ENCODE data around the gene RETREG3.
"Not testable (repeated sequence)": the region's sequence is repeated elsewhere in the genome, so short reads cannot be mapped to it uniquely, and the experiment has no call there.

Gene RETREG3

GRCh38 chr17:42609182-42609813 is at the start of gene RETREG3, which contains the start of gene TUBG1:
RETREG3 (minus strand) TSS chr17:42609374; CDS start chr17:42609324, 50 bp downstream.
TUBG1 (plus strand) TSS chr17:42609683; CDS start chr17:42609738, 55 bp downstream.
- ATAC-seq: peak; percentile 97
- H3K9me3 Mint-ChIP-seq: no peaks in the 10 kb centered on the region
- H3K4me1 Mint-ChIP-seq: peaks cover 53% of the 10 kb centered on the region
- no peaks in the 10 kb centered on the region for H3K27me3 Mint-ChIP-seq
- peak within 1 kb of the TSS; percentile 92 for H3K27ac Mint-ChIP-seq
- peaks cover 26% of the 10 kb centered on the region for H3K36me3 Mint-ChIP-seq
- peak within 1 kb of the TSS; percentile 99 for H3K4me3 Mint-ChIP-seq

GRCh38 chr17:42657824-42658588 is 48.8 kb upstream of the RETREG3 start:
- Mint-ChIP-seq H3K36me3 (no peaks in the 10 kb centered on the region), H3K9me3 (peaks cover 2% of the 10 kb centered on the region), H3K4me3 (peak overlapping the region; percentile 59), H3K27me3 (peaks cover 29% of the 10 kb centered on the region), H3K27ac (peak overlapping the region; percentile 84), H3K4me1 (peaks cover 42% of the 10 kb centered on the region)
- ATAC-seq: no peak

- peak overlapping the region; percentile 28 for H3K27ac Mint-ChIP-seq
- H3K9me3 Mint-ChIP-seq: peaks cover 2% of the 10 kb centered on the region
- ATAC-seq: no peak
- H3K27me3 Mint-ChIP-seq: peaks cover 31% of the 10 kb centered on the region
- H3K36me3 Mint-ChIP-seq: no peaks in the 10 kb centered on the region
- peaks cover 42% of the 10 kb centered on the region for H3K4me1 Mint-ChIP-seq
- H3K4me3 Mint-ChIP-seq: no peak overlapping the region
Measured at GRCh38 chr17:42655528-42655927, 46.4 kb upstream of the RETREG3 start.

GRCh38 chr17:42653179-42654124 is 44.3 kb upstream of the RETREG3 start:
- Mint-ChIP-seq H3K27me3 (peaks cover 41% of the 10 kb centered on the region), H3K9me3 (peaks cover 2% of the 10 kb centered on the region), H3K4me3 (peak overlapping the region; percentile 47), H3K27ac (no peak overlapping the region), H3K36me3 (no peaks in the 10 kb centered on the region), H3K4me1 (peaks cover 29% of the 10 kb centered on the region)
- no peak for ATAC-seq

GRCh38 chr17:42651392-42651791 is 42.2 kb upstream of the RETREG3 start:
- Mint-ChIP-seq H3K4me3 (no peak overlapping the region), H3K36me3 (no peaks in the 10 kb centered on the region), H3K27me3 (peaks cover 51% of the 10 kb centered on the region), H3K27ac (no peak overlapping the region), H3K4me1 (peaks cover 28% of the 10 kb centered on the region), H3K9me3 (no peaks in the 10 kb centered on the region)
- ATAC-seq: no peak

- Mint-ChIP-seq H3K36me3 (no peaks in the 10 kb centered on the region), H3K27me3 (peaks cover 34% of the 10 kb centered on the region), H3K4me1 (peaks cover 8% of the 10 kb centered on the region), H3K4me3 (no peak overlapping the region), H3K9me3 (no peaks in the 10 kb centered on the region), H3K27ac (no peak overlapping the region)
- ATAC-seq: peak; percentile 27
Measured at GRCh38 chr17:42647778-42648177, 38.6 kb upstream of the RETREG3 start.

- H3K27me3 Mint-ChIP-seq: peaks cover 26% of the 10 kb centered on the region
- no peaks in the 10 kb centered on the region for H3K4me1 Mint-ChIP-seq
- no peaks in the 10 kb centered on the region for H3K9me3 Mint-ChIP-seq
- H3K27ac Mint-ChIP-seq: no peak overlapping the region
- no peak overlapping the region for H3K4me3 Mint-ChIP-seq
- no peak for ATAC-seq
- no peaks in the 10 kb centered on the region for H3K36me3 Mint-ChIP-seq
Measured at GRCh38 chr17:42642336-42642735, 33.2 kb upstream of the RETREG3 start.

- no peaks in the 10 kb centered on the region for H3K36me3 Mint-ChIP-seq
- no peak overlapping the region for H3K27ac Mint-ChIP-seq
- peaks cover 17% of the 10 kb centered on the region for H3K27me3 Mint-ChIP-seq
- H3K9me3 Mint-ChIP-seq: no peaks in the 10 kb centered on the region
- no peaks in the 10 kb centered on the region for H3K4me1 Mint-ChIP-seq
- ATAC-seq: no peak
- no peak overlapping the region for H3K4me3 Mint-ChIP-seq
Measured at GRCh38 chr17:42640121-42640520, 30.9 kb upstream of the RETREG3 start.

- no peaks in the 10 kb centered on the region for H3K4me1 Mint-ChIP-seq
- H3K36me3 Mint-ChIP-seq: no peaks in the 10 kb centered on the region
- no peak overlapping the region for H3K27ac Mint-ChIP-seq
- H3K4me3 Mint-ChIP-seq: no peak overlapping the region
- no peak for ATAC-seq
- no peaks in the 10 kb centered on the region for H3K9me3 Mint-ChIP-seq
- peaks cover 17% of the 10 kb centered on the region for H3K27me3 Mint-ChIP-seq
Measured at GRCh38 chr17:42639525-42640113, 30.4 kb upstream of the RETREG3 start.

GRCh38 chr17:42632949-42633444 is 23.8 kb upstream of the RETREG3 start:
- Mint-ChIP-seq H3K9me3 (no peaks in the 10 kb centered on the region), H3K36me3 (no peaks in the 10 kb centered on the region), H3K27ac (no peak overlapping the region), H3K4me1 (no peaks in the 10 kb centered on the region), H3K4me3 (no peak overlapping the region), H3K27me3 (no peaks in the 10 kb centered on the region)
- no peak for ATAC-seq

- Mint-ChIP-seq H3K4me3 (no peak overlapping the region), H3K36me3 (no peaks in the 10 kb centered on the region), H3K9me3 (no peaks in the 10 kb centered on the region), H3K4me1 (no peaks in the 10 kb centered on the region), H3K27ac (no peak overlapping the region), H3K27me3 (no peaks in the 10 kb centered on the region)
- no peak for ATAC-seq
Measured at GRCh38 chr17:42629411-42630009, 20.3 kb upstream of the RETREG3 start.

GRCh38 chr17:42627032-42627764 is 18.0 kb upstream of the RETREG3 start:
- not testable (repeated sequence) for ATAC-seq, H3K27me3 Mint-ChIP-seq, H3K9me3 Mint-ChIP-seq, H3K4me3 Mint-ChIP-seq, H3K36me3 Mint-ChIP-seq, H3K27ac Mint-ChIP-seq, H3K4me1 Mint-ChIP-seq

GRCh38 chr17:42623732-42624596 is 14.8 kb upstream of the RETREG3 start:
- no peaks in the 10 kb centered on the region for H3K27me3 Mint-ChIP-seq
- peaks cover 9% of the 10 kb centered on the region for H3K4me1 Mint-ChIP-seq
- H3K9me3 Mint-ChIP-seq: no peaks in the 10 kb centered on the region
- no peak overlapping the region for H3K27ac Mint-ChIP-seq
- no peaks in the 10 kb centered on the region for H3K36me3 Mint-ChIP-seq
- ATAC-seq: no peak
- no peak overlapping the region for H3K4me3 Mint-ChIP-seq
